ENCODE results near the gene PCDHAC2.

Gene PCDHAC2

GRCh38 chr5:140966293-140967225, at the start of gene PCDHAC2:
TSS of gene PCDHAC2 (plus strand) at chr5:140966476. CDS start at chr5:140966767, 291 bp downstream.
- in situ Hi-C loops (cut with HindIII; ENCODE audit: low pct_ligation_motif_present, low pct_unique_long_range_greater_than_20kb, low sequenced_read_pairs), result no loop called here

DNA sequence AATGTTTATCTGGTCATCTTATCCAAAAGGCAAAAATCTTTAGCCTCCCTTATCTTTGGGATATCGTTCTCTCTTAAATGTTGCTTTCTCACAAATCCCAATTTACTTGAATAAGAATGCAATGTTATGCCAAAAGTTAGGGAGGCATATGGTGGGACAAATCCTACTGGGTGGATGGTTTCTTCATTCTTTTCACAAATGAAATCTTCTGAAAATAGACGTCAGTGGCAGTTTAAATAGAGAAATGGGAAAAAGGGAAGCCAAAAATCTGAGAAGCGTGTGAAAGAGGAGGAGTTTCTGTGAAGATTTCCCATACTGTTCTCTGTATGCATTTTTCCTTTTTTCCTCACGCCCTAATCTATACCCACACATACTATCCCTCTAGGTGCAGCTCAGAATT, 42.7 kb upstream of the PCDHAC2 start:
- in situ Hi-C loops (cut with HindIII; ENCODE audit: low pct_ligation_motif_present, low pct_unique_long_range_greater_than_20kb, low sequenced_read_pairs), result no loop called here
- DNase-seq, result no peak

More at GRCh38 chr5:140966293-140967225, at the start of gene PCDHAC2:
- DNase-seq, result no peak

GRCh38 chr5:140925806-140926442, 40.4 kb upstream of the PCDHAC2 start, which contains the start of gene PCDHAC1:
TSS of gene PCDHAC1 (plus strand) at chr5:140926299. CDS start at chr5:140926893, 594 bp downstream.
- in situ Hi-C loops (cut with HindIII; ENCODE audit: low pct_ligation_motif_present, low pct_unique_long_range_greater_than_20kb, low sequenced_read_pairs), result no loop called here
- no peak for DNase-seq

GRCh38 chr5:140926443-140927227, 39.6 kb upstream of the PCDHAC2 start:
- in situ Hi-C loops (cut with HindIII; ENCODE audit: low pct_ligation_motif_present, low pct_unique_long_range_greater_than_20kb, low sequenced_read_pairs), result no loop called here
- no peak for DNase-seq

DNA sequence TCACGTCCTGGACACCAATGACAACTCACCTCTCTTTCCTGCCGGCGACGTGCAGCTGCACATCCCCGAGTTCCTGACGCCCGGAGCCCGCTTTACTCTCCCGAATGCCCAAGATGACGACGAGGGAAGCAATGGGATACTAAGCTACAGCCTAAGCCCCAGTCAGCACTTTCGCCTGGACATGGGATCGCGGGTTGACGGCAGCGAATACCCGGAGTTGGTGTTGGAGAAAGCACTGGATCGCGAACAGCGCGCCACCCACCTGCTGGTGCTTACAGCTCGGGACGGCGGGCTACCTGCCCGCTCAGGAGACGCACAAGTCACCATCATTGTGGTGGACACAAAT, 39.1 kb upstream of the PCDHAC2 start:
- in situ Hi-C loops (cut with HindIII; ENCODE audit: low pct_ligation_motif_present, low pct_unique_long_range_greater_than_20kb, low sequenced_read_pairs), result no loop called here
- DNase-seq, result no peak

- in situ Hi-C loops (cut with HindIII; ENCODE audit: low pct_ligation_motif_present, low pct_unique_long_range_greater_than_20kb, low sequenced_read_pairs), result no loop called here
- DNase-seq, result no peak
Measured at GRCh38 chr5:140934964-140935606, 31.2 kb upstream of the PCDHAC2 start.

DNA sequence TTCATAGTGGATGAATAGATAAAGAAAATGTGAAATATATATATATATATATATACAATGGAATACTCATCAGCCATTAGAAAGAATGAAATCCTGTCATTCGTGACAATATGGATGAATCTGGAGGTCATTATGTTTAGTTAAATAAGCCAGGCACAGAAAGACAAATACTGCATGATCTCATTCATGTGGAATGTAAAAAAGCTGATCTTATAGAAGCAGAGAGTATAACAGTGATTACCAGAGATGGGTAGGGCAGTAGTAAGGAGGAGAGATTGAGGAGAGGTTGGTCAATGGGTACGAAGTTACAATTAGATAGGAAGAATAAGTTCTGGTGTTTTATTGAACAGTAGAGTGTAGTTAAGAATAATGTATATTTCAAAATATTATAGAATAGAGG, 19.7 kb upstream of the PCDHAC2 start:
- in situ Hi-C loops (cut with HindIII; ENCODE audit: low pct_ligation_motif_present, low pct_unique_long_range_greater_than_20kb, low sequenced_read_pairs), result no loop called here
- no peak for DNase-seq

DNA sequence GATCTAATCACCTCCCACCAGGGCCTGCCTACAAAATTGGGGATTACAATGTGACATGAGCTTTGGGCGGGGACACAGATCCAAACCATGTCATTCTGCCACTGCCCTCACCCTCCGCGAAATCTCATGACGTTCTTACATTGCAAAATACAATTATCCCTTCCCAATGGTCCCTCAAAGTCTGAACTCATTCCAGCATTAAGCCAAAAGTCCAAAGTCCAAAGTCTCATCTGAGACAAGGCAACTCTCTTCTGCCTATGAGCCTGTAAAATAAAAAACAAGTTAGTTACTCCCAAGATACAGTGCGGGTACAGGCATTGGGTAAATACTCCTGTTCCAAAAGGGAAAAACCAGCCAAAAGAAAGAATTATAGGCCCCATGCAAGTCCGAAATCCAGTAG, 14.6 kb upstream of the PCDHAC2 start:
- DNase-seq, result no peak
- in situ Hi-C loops (cut with HindIII; ENCODE audit: low pct_ligation_motif_present, low pct_unique_long_range_greater_than_20kb, low sequenced_read_pairs), result no loop called here

GRCh38 chr5:140953234-140953633, 13.0 kb upstream of the PCDHAC2 start:
- no peak for DNase-seq
- in situ Hi-C loops (cut with HindIII; ENCODE audit: low pct_ligation_motif_present, low pct_unique_long_range_greater_than_20kb, low sequenced_read_pairs), result no loop called here

- DNase-seq, result no peak
- in situ Hi-C loops (cut with HindIII; ENCODE audit: low pct_ligation_motif_present, low pct_unique_long_range_greater_than_20kb, low sequenced_read_pairs), result no loop called here
Measured at GRCh38 chr5:140962190-140962589, 4.1 kb upstream of the PCDHAC2 start.

DNA sequence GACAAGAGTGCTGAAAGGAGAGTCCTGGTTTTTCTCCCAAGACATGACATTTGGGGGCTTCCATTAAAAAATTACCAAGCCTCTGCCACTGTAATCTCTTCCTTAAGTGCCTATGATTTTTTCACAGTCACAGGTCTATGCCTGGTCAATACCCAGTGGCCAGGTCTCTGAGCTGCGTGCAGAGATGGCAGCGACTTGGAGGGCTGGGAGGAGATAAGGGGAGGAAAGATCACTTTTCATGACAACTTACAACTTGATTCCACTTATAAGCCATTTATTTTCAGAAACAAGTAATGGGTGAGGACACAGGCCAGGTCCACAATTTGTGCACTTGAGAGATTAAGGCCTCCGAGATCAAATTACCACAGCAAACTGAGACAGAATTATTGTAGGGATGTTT, 1.9 kb upstream of the PCDHAC2 start:
- in situ Hi-C loops (cut with HindIII; ENCODE audit: low pct_ligation_motif_present, low pct_unique_long_range_greater_than_20kb, low sequenced_read_pairs), result no loop called here

GRCh38 chr5:140965905-140966292, 377 bp upstream of the PCDHAC2 start:
- no peak for DNase-seq
- in situ Hi-C loops (cut with HindIII; ENCODE audit: low pct_ligation_motif_present, low pct_unique_long_range_greater_than_20kb, low sequenced_read_pairs), result no loop called here

More for the DNA sequence above, 1.9 kb upstream of the PCDHAC2 start:
- no peak for DNase-seq

- no peak for DNase-seq
- in situ Hi-C loops (cut with HindIII; ENCODE audit: low pct_ligation_motif_present, low pct_unique_long_range_greater_than_20kb, low sequenced_read_pairs), result no loop called here
Measured at GRCh38 chr5:140967226-140967893, 1.1 kb downstream of the PCDHAC2 start.

GRCh38 chr5:140969880-140970279, 3.6 kb downstream of the PCDHAC2 start:
- no peak for DNase-seq
- in situ Hi-C loops (cut with HindIII; ENCODE audit: low pct_ligation_motif_present, low pct_unique_long_range_greater_than_20kb, low sequenced_read_pairs), result no loop called here

DNA sequence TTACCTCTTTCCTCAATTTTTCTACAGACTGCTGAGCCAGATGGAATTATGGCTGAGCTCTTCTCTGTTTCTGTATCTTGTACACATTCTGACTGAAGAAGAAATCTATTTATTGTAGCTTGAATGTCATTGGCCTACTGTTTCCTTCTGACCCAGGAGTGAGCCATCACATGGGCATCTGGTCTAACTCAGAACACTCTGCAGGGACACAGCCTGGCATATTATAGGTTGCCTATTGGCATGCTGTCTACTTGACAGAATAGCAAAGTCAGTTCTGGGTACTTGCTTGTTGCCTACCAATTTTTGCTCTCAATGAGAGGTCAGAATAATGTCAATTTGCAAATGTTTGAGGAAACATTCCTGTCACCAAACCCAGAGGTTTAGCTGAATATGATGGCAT, 7.3 kb downstream of the PCDHAC2 start:
- DNase-seq, result no peak
- in situ Hi-C loops (cut with HindIII; ENCODE audit: low pct_ligation_motif_present, low pct_unique_long_range_greater_than_20kb, low sequenced_read_pairs), result no loop called here

DNA sequence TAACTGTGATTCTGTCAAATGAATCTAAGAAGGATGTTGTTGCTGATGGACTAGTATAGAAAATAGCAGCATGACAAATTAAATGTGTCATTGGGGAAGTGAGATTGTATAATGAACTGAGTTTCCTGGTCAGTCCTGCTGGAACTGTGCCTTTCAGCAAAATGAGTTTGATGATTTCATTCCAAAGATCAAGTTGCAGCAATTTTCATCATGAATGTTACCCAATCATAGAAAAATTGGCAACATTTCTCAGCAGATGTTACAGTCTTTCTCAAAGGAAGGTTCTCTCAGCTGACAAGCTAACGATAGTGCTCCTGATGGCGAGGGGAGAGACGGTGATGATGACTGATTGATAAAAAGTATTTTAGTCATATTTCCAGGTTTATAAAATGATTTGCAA, 10.7 kb downstream of the PCDHAC2 start:
- DNase-seq, result no peak

GRCh38 chr5:140978260-140978659, 12.0 kb downstream of the PCDHAC2 start:
- in situ Hi-C loops (cut with HindIII; ENCODE audit: low pct_ligation_motif_present, low pct_unique_long_range_greater_than_20kb, low sequenced_read_pairs), result no loop called here
- DNase-seq, result no peak

More for the DNA sequence above, 10.7 kb downstream of the PCDHAC2 start:
- in situ Hi-C loops (cut with HindIII; ENCODE audit: low pct_ligation_motif_present, low pct_unique_long_range_greater_than_20kb, low sequenced_read_pairs), result no loop called here

DNA sequence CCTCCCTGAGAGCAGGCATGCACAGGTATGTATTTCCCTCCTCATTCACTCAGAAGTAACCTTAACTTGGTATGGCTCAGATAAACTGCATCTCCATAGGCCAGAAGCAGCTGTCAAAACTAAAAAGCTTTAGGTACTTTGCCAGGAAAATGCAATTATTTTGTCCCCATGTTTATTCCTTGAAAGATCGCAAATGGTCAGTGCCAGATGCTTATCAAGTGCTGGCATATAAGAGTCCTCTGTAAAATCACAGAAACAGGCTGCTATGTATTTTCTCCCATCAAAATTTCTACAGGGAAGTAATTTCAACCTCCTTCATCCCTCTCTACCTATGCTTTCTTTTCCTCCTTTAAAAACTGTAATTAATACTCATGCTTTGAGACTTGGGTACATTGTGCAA, 12.7 kb downstream of the PCDHAC2 start:
- no peak for DNase-seq
- in situ Hi-C loops (cut with HindIII; ENCODE audit: low pct_ligation_motif_present, low pct_unique_long_range_greater_than_20kb, low sequenced_read_pairs), result no loop called here

All from ACHN (cell line).